Measurements from ENCODE around the gene PHF21B.

Gene PHF21B

DNA sequence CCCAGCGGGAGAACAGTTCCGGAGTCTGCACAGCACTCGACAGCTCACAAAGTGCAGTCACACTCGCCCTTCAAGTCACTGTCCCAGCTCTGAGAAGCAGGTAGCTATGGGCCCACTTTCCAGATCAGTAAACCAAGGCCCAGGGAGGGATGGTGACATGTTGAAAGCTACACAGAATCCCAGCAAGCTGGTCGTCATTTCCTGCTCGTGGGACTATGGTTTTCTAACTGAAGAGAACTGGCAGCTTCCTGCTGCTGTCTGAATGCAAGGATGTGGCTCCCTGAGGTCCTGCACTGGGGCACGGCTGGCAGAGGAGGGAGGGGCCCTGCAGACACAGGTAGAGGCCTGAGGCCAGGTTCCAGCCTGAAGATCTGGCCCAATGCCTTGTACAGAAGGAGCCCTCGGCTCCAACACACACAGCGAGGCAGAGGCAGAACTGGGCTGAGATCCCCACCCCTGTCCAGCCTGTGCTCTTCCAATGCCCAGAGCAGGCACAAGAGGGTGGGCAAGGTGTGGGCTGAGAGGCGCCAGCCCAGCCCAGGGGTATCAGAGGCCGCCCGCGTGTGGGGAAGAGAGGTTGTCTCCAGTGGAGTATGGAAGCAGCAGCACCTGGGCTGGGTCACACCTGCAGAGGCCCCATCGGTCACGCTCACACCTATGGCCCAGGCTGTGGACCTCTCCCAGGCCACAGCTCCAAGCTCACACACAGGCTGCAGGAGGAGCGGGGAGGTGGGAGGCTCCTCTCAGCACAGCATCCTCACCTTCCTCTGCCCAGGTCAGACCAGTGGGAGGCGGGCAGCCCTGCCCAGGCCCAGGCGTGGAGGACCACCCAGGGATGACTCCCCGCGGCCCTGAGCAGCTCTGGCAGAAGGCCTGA is 119.2 kb downstream of the PHF21B start:
- DNase-seq: peak; percentile 28

DNA sequence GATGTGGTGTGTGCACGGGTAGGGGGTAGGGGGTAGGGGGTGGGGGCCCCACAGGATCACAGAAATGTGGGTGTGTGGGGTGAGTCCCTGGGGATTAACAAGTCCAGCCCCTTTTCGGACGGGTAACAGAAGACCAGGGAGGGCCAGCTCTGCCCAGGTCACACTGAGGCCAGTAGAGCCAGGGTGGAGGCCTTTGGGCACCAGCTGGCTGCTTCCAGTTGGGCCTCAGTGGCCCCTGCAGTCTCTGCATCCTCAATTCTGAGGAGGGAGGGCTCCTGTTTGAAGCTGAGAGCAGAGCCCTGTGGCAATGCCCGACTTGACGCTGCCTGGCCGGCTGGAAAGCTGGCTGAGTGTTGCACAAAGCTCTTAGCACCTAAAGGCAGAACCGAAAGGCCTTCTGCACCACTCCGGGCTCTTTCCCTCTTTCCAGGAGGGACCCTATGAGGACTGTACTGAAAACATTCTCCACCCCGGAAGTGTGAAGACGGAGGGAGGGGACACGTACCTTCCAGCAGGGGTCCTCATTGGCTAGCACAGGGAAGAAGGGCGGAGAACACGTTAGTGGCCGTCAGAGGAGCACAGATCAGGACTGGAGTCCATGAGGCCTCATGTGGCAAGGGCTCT is 120.4 kb downstream of the PHF21B start:
- DNase-seq: peak; percentile 37

DNA sequence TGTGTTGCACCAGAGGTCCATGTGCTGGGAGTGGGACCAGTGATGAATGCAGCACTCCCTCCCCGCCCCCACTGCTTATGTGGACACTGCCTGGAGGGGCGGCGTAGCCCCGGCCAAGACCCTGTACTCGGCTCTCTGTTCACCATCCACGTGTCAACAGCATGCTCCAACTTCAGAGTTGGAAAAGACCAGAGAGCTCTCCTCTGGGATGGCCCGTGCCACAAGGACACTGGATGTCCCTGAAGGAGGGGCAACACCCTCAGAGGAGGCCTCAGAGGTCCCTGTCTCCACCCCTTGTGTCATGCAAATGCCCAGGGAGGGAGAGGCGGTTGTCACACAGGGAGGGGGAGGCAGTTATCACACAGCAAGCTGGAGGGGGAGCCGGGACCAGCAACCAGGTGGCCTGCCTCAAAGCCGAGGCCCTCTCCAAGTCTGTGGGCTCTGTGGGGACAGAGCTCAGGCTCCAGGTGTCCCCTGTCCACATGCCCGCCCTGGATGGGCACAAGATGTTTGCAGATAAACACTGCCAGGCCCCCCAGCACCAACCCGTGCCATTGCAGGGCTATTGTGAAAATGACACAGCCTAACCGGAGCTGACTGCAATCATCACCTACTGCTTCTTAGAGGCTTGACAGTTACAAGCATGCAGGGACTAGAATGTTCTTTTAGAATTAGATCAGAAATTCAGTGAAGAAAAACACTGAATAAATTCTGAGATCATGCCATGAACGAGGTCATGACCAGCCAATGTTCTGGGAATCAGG is 121.1 kb downstream of the PHF21B start:
- peak; percentile 15 for DNase-seq

DNA sequence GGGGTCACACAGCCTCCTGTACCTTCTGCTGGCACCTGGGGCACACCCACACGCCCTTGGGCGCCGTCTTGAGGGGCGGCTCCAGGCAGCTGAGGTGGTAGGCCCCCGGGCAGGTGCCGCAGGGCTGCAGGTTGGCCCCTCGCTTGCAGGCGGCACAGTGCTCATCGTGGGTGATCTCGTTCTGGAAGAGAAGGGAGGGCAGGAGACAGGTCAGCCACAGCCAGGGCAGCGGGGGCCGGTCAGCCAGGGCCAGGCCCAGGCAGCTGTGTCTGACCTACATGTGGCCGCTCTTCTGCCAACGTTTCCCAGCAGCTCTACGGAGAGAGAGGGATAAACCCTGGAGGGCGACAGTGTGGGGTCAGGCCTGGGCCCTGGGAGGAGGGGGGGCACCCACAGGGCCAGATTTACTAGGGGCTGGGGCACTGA is 121.9 kb downstream of the PHF21B start:
- DNase-seq: peak; percentile 30

DNA sequence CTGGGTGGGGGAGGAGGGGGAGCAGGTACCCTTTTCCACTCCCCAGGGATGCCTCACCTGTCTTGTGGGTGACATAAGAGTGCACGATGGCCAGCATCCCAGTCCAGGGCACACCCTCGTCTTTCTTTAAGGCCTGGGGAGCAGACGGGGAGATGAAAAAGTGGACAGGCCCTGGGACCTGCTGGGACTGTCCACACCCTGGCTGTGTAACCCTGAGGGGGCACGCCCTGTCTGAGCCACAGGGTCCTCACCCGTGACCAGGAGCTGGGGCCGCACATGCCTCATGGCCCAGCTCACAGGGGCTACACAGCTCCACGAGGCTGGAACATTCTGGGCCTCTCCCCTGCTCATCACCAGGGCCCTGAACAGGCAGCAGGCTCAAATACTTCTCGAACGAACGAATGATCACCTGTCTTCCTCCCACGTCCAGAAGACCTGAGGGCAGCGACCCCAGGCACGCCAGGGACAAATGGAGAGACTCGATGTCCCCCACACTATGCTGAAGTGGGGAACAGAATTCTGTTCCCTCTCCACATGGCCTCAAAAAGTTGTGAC is 123.9 kb downstream of the PHF21B start:
- peak; percentile 11 for DNase-seq

DNA sequence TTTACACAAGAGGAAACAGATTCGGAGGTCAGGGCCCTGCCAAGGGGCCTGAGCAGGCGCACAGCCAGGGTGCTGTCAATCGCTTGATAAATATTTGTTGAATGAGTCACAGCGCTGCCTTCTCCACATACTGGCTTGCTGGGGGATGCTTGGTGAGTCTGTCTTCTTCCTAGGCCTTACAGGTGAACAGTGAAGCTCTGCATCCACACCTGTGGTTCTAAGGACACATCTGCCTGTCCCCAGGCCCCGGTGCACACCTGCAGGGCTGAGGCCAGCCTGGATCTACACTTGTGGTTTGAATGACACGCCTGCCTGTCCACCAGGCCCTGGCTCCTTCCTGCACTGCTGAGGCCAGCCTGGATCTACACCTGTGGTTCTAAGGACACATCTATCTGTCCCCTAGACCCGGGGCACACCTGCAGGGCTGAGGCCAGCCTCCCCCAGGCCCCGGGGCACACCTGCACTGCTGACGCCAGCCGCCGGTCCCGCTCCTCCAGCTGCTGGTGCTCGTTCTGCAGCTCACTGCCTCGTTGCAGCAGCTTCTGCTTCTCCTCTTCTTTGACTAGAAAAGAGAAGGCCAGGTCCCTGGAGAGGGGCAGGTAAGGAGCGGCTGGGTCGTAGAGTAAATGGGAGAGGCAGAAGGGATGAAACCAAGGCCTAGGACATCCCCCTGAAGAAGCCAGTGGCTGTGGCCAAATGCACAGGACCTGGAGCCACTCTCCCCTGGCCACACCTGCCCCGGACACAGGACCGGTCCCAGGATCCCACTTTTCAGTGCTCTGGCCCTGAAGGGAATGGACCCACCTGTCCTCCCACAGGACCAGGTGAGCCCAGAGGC is 124.6 kb downstream of the PHF21B start:
- DNase-seq: peak; percentile 26

DNA sequence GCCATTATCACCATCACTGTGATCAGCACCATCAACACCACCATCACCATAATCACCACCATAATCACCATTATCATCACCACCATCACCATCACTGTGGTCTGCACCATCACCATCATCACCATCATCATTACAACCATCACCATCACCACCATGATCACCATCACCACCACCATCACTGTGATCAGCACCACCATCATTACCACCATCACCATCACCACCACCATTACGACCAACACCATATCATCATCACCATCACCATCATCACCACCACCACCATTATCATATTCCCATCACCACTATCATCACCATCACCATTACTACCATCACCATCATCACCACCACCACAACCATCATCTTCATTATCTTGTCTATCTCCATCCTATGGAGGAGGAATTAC is 125.2 kb downstream of the PHF21B start:
- DNase-seq: peak; percentile 7

DNA sequence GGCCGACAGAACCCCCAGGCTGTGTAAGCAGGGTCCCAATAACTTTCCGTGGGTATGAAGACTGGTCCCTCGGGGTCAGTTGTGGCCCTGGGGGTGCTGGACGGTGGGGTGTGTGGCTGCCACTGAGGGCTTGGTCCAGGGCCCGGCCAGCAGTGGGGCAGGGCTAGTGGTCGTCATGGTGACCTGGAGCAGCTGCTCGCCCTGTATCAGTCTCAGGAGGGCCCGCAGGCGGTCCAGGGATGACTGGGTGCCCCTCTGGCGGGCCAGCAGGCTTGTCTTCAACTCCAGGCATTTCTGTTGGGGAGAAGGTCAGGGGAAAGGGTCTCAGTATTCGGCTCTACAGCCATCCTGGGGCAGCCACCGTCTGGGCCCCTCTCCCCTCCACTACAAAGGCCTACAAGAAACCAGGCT is 126.8 kb downstream of the PHF21B start:
- peak; percentile 32 for DNase-seq

DNA sequence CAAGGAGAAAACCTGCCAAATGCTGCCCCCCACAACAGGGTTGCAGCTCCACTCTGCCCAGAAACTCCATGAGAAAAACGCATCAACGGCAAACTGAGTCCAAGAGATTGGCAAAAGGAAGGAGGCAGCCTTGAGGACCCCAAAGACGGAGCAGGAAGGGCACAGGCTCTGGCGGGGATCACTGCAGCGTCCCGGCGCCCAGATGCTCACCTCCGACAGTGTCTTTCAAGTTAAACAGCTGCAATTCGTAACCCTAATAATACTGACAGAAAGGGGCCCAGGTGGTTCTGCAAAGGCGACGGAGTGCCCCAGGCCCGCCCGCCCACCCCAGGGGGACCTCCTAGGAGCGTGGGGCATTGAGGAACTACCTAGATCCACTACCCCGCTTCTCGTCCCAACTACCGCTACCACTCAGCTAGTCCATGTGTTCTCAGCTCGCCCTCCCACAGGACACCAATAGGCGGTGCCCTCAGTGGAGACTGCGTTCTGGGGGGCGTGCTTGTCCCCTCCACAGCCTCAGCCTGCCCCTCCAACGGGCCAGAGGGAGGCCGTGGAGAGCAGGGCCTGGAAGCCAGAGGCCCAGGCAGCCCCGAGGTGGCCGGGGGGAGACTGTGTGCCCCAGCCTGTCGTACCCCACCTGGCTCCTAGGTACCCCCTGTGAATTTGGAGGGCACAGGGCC is 127.4 kb downstream of the PHF21B start:
- peak; percentile 20 for DNase-seq

DNA sequence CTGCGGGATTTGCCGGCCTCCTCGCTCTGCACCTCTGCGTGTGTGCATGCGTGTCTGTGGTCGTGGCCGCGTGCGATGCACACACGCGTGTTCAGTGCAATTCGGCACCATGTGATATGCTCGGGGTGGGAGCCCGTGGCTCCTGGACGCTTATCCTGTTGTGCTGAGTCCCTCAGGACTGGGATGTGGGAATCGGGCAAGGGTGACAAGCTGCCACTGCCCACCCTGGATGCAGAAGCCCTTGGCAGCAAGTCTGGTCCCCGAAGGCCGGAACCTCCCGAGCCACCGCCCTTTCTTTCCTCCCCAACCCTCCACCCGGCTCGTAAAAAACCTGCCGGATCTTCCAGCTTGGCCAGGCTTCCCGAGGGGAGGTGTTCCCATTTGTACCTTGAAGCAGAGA is 128.2 kb downstream of the PHF21B start:
- DNase-seq: no peak

DNA sequence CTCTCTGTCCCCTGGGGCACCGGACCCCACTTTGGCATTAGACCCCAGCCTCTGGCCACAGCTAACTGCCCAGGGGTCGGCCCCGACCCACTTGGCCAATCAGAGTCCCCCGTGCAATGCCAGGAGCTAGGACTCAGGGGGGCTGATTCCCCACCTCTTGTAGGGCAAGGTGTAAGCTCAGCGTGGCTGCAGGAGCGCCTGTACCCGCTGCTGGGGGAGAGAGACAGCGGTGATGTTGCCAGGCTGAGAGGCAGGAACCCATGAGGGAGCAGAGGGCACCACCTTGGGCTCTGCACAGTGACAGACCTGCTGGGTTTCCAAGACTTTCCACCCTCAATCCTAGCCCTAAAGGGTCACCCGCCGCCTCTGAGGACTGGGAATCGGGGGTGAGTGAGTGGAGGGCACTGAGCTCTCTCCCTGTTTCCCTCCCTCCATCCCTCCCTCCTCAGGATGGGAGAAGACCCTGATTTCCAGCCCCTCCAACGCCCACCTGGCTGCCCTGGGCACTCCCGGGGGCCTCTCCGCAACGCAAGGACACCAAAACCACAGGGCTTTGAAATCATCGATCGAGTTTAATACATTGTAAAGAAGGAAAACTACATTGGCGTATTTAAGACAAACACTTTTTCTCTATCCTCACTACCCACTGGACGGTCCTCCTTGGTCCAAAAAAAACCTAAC is 129.1 kb downstream of the PHF21B start:
- peak; percentile 19 for DNase-seq

DNA sequence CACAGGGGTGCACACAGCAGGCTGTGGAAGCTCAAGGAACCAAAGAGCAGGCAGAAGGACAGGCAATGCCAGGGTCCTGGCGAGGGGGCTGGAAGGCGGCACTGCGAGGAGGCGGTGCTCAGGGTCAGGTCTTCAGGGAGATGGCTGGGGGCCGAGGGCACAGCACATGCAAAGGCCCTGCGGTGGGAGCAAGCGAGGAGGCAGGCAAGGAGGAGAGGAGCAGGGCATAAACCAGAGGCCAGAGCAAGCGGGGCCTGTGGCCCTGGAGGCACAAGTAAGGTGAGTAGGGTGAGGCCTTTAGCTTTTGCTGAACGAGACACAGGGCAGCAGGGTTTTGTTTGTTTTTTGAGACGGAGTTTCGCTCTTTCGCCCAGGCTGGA is 130.5 kb downstream of the PHF21B start:
- peak; percentile 9 for DNase-seq

DNA sequence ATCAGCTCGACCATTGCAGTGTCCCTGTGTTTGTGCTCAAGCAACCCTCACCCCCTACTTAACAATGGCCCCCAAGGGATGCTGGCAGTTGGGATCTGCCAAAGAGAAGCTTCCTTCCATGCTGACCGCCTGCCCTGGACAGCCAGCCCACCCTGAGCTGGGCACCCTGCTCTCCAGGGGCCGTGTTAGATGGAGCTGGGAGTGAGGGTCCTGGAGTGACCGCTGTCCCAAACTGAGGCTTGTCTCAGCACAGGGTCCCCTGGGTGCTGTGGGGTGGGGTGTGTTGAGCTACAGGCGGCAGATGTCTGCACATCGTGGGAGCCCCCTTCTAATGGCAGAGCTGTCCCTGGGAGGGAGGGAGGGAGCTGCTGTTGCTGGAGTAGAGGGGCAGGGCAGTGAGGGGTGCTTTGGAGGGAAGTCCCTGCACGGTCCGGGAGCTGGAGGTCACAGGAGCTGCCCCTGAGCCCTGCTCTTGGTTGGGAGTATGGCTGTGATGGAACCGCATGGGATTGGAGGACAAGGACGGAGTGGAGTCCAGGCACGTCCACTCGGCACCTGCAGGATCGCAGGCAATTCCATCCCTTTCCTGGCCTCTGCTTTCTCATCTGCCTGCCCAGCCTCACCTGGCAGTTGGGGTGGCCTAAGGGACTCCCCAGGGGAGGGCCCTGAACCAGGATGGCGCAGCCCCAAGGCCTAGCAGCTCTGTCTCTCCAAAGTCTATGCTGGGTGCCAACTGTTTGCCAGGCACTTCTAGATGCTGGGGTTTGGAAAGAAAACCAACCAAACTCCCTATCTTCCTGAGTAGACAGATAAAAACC is 131.1 kb downstream of the PHF21B start:
- peak; percentile 32 for DNase-seq

DNA sequence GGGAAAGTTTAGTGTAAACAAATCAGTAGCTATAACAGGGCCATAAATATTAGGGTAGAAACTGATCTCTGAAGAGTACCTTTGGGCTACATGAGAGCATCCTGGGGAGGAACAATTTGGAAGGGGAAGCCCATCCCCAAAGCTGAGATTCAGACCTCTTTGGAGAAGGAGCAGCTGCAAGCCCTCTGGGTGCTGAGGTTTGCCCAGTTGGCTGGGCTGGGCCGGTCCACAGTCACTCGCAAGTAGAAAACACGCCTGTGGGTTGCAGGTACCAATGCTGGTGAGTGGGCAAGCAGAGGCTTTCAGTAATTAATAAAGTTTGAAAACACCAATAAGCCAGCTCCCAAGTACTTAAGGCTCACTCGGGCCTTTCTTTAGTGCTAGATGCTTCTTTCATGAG is 132.9 kb downstream of the PHF21B start:
- DNase-seq: no peak

DNA sequence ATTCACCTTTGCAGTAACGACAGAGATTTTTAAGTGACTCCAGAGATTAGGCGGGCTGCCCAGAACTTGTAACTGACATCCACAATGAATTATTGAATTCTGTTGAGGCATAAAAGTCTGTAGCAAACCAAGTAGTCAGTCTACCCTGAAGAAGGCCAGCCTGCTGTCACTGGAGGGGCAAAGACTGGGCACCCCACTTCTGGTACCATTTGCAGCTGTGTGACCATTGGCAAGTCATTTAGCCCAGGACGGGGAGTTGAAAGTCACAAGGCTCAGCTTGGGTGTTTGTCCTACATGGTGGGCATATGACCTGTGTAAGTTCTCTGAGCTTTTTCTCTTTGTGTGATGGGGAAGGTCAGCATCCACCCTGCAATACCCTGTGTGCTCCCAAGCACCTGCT is 138.0 kb downstream of the PHF21B start:
- no peak for DNase-seq

DNA sequence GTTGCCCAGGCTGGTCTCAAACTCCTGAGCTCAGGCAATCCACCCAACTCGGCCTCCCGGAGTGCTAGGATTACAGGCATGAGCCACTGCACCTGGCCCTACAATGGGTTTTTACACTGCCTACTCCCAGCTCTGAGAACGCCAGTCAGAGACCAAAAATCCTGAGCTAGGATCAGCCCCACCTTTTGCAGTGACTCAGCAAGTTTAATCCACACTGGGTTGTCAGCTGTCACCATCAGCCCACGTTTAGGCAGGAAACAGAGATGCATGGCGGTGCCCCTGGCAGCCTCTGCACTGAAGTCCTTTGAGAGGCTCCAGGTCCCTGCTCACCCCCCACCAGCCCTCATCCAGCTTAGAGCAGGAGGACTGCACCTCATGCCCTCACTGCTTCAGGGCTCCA is 139.8 kb downstream of the PHF21B start:
- no peak for DNase-seq

DNA sequence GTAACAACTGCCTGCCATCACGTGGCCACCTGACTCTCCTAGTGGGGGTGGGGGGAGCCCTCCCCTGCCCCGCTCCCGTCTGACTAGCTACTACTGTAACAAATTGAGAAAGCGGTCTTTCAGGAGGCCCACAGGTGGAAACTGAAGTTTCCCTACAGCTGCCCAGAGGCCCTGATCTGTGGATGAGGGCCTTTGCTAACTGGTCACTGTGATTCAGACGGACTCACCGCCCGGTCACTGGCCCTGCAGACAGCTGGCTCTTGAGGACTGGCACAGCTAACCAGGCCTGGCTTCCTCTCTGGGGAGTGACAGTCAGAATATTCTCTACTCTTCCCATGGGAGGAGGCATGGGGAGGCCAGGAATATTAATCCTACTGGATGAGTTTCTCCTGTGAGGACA is 140.6 kb downstream of the PHF21B start:
- no peak for DNase-seq

DNA sequence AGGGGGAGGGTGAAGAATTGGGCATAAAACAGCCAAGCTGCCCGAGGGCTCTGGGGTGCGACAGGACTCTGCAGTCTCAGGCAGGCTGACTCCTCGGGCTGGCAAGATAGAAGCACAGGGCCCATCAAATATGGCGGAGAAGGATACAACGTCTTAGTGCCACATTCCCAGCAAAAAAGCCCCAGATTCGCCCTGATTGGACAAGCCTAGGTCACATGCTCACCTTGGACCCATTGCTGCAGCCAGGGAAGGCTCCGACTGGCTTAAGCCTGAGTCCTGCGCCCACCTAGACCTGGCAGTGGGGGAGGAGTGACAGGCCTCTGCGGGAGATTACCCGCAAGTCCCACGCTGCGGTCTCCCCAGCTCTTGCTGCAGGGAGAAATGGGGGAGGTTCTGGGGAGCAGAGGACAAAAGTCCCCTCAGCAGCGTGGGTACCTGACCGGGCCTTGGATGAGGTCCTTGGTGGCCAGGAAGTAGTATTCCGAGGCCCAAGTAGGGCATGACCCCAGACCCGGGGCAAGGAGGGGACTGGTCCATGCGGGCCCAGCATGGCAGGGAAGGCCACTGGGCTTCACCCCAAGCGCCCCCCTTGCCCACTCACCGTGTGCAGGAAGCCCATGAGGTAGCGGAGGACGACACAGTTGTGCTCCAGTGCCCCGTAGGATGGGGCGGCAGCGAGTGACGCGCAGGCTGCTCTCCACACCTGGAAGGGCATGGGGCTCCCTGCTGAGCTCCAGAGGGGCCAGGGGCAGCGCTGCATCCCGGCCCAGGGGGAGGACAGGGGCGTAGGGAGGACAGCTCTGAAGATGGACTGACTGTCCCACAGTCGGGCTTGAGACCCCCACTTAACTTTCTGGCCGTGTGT is 144.4 kb downstream of the PHF21B start:
- no peak for DNase-seq
